Stimulated activated CD4-positive, alpha-beta T cell treated with anti-CD3 and anti-CD28 coated beads, Interleukin-12 subunit alpha, Interleukin-12 subunit beta, amount 100 ng/mL, for 48 hours (primary cell): ENCODE data around the gene IL17B.

Experiments
- DNase-seq, 3 donors: peaks; one replicate each; pipeline ENCODE4 v3.0.0-alpha.2; 2020; ENCODE audit warnings: low read depth in 2 of 3, low spot score in 1 of 3

Gene IL17B

DNA sequence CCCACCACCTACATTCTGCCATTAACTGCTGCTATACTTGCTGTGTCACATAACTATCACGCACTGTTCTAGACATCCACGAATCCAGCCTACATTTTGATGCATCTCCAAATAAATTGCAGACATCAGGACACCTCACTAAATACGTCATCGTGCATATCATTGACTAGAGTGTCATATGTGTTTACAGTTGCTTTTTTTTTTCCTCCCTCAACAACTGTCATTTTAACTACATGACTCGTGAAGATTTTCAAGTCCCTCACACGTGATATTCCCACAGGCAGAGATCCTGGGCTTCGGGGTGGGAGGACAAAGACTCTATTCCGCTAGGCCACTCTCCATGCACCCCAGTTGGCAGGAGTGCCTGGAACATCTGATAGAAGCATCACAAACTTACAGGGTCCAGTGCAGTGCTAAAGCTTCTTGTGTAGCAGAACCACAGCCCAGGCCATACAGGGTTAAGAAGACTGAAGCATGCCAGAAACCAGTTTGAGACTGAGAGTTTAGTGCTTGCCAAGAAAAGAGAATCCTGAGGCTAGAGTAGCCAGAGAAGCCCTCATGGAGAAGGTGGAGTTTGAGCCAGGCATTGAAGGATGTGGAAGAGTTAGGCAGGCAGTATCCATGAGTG is 20.1 kb downstream of the IL17B start:
- DNase-seq = no peak

DNA sequence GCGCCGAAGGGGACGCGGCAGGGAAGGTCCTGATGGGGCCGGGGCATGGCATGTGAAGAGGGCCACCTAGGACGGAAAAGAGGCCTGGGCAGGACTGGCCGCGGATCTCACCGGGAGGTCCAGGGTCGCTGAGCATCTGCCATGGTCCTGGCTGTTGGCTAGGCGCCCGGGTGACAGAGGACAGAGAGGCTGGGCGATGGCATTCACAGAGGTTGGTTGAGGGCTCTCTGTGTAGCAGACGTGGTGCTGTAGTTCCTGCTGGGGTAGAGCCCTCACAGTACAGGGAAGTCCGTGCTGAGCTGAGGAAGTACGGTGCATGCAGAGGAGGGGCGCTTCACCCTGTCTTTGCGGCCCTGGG is 20.8 kb downstream of the IL17B start:
- DNase-seq = no peak

DNA sequence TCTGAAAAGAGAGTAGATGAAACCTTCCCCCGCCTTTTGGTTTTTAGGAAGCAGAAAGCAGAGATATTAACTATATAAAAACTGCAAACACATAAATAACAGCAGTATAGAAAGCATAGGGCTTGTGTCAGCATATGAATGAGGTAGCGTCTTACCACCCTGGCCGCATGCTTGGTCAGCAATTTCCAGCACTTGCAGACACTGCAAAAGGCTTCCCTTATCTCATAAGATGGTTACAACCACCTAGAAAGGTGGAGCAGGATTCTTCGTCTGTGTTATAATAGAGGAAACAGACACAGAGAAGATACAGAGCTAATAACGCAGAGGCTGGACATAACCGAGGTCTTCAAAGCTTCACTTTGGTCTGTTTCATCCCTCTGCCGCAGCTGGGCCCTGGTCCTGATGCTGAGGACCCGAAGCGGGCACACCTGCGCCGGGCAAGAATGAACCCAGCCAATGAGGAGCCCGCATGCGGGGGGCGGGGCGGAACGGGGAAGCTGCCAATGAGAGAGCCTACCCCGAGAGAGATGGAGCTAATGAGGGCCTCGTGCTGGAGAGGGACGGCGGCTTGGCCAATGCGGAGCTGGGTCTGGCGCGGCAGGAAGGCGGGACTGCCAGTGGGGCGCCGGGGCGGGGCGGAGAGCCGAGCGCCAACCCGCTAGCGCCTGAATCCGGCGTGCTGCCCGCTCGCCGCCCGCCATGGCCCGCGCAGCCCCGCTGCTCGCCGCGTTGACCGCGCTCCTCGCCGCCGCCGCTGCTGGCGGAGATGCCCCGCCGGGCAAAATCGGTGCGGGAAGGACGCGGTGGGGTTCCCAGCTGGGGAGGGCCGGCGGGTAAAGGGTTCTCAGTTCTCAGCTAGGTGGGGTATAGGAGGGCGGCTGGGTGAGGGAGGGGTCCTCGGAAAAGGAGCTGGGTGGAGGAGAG is 21.5 kb downstream of the IL17B start, which contains the start of gene PCYOX1L:
Gene PCYOX1L, plus strand, starts transcription at position 677 of the 924 bp plus-strand sequence. Its CDS starts 23 bp downstream, at position 700.
- peak; percentile 75 to 98 (median 95) for DNase-seq

- DNase-seq = no peak
Measured at GRCh38 chr5:149356391-149356790, 22.7 kb downstream of the IL17B start.

GRCh38 chr5:149355688-149356087 is 23.4 kb downstream of the IL17B start:
- DNase-seq = no peak

DNA sequence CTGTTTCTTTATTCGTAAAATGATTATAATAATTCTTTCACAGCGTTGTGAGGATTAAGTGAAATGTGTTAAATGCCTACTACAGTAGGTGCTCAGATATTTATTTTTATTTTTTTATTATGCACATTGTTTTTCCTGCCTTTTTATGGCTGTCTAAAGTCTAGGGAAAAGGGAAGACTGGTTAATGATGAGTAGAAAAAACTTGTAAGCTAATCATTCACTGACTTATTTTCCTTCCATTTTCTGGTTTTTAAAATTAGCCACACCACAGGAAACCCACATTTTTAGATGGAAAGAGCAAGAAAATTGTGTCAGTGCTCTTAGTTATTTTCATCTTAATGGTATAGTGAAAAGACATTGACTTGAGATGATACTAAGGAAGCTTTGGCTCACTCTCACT is 25.2 kb downstream of the IL17B start:
- DNase-seq = no peak

- DNase-seq = no peak
Measured at GRCh38 chr5:149352169-149352568, 26.9 kb downstream of the IL17B start.

GRCh38 chr5:149349382-149349781 is 29.7 kb downstream of the IL17B start:
- DNase-seq = no peak

DNA sequence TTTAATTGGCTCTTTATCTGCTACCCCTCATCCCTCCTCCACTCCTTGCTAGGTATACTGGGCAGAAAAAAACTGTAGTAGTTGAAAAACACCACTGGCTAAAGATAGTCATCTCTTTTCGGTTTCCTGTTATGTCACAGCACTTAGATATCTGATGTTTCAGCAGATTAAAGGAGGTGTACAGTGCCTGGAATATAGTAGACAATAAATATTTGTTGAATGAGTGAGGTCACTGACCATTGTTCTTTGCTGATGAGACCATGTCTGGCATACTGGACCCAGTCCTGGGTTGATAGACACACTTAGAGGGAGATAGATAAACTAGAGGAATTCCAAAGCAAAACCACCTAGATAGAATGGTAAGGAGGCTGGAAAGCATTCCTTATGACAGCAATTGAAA is 30.6 kb downstream of the IL17B start:
- no peak for DNase-seq

DNA sequence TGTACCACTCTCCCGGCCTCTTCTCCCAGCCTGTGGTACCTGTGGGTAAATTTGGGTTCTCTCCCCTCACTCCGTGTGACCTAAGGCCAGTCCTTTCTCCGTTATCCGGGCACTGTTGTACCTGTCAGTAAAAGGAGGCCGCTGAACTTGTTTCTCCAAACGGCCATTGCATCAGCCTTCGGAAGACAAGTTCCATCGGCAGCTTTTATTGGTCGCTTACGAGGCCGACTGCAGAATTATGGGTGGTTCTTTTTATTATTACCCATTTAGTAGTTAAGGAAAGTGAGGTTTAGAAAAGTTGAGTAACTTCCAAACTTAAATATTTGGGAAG is 33.2 kb downstream of the IL17B start:
- no peak for DNase-seq

GRCh38 chr5:149345147-149345891 is 33.8 kb downstream of the IL17B start, which contains the start of gene GRPEL2:
TSS of gene GRPEL2 (plus strand) at chr5:149345499. CDS start at chr5:149345540, 41 bp downstream.
- DNase-seq = peak; percentile 86 to 95 (median 93)

GRCh38 chr5:149344151-149344550 is 34.9 kb downstream of the IL17B start:
- DNase-seq = no peak

GRCh38 chr5:149341876-149342275 is 37.2 kb downstream of the IL17B start:
- no peak for DNase-seq

- DNase-seq = no peak
Measured at GRCh38 chr5:149340920-149341319, 38.2 kb downstream of the IL17B start.

DNA sequence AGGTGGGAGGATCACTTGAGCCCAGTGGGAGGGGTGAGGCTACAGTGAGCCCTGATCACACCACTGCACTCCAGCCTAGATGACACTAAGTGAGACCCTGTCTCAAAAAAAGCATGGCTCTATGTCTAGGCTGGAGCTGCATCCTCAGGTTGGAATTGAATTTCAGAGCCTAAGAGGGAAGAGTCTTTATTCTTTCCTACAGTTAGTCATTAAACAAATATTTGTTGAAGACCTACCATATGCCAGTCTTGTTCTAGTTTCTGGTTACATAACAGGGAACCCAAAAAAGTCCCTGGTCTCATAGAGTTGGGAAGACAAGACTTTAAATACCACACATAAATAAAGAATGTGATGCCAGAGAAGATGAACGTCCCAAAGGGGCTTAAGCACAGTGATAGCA is 40.7 kb downstream of the IL17B start:
- DNase-seq = no peak

- DNase-seq = no peak
Measured at GRCh38 chr5:149337736-149338135, 41.4 kb downstream of the IL17B start.

DNA sequence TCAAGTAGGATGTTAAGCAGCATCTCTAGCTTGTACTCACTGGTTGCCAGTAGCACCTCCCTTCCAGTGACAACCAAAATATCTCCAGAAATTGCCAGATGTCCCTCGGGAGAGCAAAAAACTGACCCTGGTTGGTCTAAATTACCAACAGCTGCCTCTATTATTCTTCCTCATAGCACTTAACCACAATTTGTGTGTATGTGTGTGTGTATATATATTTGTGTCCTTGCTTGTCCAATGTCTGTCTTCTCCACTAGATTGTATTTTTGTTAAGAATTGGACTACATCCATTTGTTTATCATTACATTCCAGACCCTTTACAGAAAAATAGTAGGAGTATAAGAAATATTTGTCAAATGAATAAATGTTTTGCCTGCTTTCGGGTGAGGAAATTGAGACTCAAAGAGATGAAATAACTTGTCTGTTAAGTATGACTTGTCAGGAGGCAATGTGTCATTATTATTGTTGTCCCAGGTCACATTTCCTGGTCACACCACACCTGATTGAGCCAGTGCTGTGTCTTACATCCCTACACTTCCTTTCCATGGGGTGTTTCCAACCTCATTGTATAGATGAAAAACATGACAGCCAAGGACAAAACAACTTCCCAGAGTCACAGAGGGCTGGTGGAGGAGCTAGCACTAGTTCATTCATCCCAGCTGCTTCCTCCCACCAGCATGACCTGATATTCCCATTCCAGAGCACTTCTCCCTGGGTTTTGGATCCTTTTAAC is 45.2 kb downstream of the IL17B start:
- DNase-seq = no peak

DNA sequence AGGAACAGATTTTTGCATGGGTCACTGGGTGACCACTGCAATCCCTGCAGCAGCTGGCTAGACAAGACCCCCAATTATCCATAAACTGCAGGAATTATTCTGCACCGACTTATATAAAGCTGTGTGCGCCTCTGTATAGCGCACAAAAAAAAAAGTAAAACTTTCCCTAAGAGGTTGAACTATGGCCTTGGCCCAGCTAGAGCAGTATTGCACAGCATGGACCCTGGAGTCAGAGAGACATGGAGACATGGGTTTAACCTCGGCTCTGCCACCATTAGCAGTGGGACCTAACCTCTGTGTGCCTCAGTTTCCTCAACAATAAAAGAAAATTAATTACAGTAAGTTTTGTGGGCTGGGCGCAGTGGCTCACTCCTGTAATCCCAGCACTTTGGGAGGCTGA is 50.9 kb downstream of the IL17B start:
- DNase-seq = no peak

DNA sequence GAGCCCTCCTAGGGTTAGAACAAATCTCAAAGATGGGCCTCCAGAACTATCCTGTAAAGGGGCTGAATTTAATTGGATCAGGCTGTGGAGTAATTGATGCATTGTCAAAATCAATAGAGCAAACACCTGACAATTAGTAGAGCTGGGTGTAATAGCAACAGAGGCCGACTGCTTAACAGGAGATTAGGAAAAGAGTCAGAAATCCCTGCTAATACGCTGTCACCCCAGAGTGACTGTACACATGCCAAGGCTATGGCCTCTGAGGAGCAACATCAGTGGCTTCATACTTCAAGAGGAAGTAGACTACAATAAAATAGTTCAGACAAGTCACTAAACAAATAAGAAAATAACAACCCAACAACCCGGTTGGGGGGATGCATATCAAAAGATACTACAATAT is 52.5 kb downstream of the IL17B start:
- no peak for DNase-seq

DNA sequence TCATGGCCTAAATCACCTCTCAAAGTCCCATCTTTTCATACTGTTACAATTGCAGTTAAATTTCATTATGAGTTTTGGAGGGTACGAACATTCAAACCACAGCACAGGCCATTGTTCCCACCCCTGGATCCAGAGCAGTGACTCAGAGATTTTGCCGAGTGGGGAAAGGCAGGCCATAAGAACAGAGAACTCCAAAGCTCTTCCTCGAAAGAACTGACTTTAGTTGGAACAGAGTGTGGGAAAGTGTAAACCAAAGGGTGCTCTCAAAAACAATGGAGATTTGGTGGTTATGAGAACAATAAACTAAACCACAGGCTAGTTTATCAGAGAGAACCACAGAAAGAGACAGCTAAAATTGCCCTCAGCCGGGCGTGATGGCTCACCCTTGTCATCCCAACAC is 53.2 kb downstream of the IL17B start:
- DNase-seq = no peak

DNA sequence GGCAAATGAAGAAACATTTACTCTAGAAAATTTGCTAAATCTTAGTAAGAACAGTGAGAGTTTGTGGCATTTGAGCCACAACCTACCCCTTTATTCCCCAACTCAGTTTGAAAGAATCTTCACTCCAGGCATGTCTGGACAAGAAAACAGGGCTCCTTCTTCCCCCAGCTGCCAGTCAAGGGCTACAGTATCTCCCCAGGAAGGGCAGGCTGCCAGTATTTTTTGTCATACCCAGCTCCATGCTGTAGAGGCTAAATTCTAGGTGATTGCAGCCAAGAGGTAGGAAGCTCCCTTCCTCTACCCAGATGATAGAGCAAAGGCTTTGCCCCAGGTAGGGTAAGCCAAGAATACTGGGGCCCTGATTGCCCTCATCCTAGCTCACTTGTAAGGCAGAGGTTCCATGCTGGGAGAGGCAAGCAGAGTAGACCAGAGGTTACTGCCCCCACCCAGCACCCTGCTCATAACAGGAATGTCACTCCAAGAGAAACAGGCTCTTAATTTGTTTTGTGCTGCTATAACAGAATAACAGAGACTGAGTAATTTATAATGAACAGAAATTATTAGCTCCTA is 53.8 kb downstream of the IL17B start:
- DNase-seq = no peak
